NCI-H748 treated with DMSO at 0.1 percent for 48 hours (cell line): ENCODE data around the gene CCDC32.

Source experiments
- DNase-seq: peaks from one replicate; lab custom pipeline; 2025; lab: John Stamatoyannopoulos, UW

The CCDC32 gene

DNA sequence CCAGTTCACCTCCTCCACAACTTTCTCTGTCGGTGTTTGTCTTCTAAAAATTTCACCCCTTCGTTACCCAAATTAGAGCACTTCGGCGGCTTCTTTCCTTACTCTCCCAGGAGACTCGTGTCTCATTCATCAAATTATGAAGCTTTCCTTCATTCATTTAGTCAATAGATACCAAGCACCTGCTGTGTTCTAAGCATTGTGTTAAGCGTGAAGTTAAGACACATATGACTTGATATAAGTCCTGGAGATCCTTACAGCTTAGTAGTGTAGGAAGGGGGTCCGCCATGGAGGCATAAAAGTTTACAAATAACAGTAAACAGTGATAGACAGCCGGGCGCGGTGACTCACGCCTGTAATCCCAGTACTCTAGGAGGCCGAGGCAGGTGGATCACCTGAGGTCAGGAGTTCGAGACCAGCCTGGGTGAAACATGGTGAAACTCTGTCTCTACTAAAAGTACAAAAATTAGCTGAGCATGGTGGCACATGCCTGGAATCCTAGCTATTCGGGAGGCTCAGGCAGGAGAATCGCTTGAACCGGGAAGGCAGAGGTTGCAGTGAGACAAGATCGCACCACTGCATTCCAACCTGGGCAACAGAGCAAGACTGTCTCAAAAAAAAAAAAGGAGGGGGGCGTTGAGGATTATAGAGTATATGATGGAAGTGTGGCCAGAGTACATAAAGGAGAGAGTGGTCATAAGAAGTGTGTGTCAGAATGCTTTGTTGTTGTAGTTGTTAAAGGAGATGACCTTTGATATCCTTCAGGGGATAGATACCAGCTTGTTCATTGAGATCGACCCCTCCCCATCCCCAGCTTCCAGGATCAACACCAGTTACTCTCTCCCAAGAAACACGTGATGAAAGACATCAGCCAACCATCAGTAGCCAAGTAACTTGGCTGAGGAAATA, 744 bp upstream of the CCDC32 start:
- DNase-seq = no peak

DNA sequence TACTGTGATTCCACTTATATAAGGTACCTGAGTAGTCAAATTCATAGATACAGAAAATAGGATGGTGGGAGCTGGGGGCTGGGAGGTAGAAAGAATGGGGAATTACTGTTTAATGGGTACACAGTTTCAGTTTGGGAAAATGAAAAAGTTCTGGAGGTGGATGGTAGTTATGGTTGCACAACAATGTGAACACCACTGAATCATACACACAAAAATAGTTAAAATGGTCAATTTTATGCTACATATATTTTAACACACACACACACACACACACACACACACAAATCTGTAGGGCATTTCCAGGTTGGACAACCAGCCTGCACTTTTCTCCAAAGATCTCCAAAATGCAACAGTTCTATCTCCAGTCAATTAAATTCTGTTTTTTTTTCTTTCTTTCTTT, 1.4 kb downstream of the CCDC32 start:
- no peak for DNase-seq

DNA sequence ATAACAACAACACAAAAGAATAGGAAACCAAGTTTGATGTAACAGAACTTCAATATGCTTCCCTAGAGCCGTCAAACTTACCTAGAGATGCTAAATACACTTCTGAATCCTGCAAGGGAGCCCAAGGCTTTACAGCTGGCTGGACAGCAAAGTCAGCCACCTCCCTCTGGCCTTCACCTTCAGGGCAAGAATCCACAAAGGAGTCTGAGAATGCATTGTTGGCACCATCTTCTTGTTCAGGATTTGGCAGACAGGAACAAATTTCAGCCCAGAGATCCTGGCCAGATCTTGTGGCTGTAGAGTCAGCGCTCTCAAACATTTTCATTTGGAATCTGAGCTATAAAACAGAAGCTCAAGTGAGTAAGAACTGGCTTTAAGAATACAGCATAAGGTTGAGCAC, 2.2 kb downstream of the CCDC32 start:
- no peak for DNase-seq

DNA sequence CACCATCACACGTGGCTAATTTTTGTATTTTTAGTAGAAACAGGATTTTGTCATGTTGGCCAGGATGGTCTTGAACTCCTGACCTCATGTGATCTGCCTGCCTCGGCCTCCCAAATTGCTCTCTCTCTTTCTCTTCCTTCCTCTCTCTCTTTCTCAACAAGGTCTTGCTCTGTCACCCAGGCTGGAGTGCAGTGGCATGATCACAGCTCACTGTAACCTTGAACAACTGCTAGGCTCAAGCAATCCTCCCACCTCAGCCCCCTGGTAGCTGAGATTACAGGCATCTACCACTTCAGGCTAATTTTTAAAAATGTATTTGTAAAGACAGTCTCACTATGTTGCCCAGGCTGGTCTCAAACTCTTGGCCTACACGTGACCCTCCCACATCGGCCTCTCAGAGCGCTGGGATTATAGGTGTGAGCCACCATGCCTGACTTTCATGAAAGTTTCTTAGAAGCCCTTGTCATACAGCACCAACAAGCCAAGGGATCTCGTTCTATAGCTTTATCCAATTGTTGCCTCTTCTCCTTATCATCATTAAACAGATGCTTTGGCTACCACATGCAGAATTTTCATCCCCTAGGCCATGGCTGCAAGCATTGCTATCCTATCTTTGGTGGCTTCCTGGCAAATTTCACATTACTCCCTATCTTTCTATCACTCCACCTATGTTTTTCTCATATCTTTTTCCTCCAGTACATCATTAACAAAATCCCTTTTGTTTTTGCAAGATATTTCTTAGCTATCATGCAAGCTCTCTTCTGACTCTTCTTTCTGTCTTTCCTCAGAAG, 5.7 kb downstream of the CCDC32 start:
- DNase-seq = no peak

DNA sequence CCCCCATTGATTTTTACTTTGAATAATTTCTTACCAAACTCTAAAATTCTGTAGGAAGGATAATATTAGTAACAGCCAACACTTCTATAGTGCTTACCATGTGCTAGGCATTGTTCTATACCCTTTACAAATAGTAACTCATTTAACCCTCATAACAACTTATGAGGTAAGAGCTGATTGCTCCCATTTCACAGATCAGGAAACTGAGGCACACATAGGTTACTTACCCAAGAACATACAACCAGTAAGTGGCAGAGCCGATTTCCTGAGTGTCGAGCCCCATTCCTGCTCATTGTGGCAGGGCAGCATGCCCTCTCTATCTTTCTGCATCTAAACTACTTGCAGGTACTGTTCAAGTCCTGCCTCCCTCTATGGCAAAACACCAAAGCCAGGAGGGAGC, 9.0 kb downstream of the CCDC32 start:
- no peak for DNase-seq

DNA sequence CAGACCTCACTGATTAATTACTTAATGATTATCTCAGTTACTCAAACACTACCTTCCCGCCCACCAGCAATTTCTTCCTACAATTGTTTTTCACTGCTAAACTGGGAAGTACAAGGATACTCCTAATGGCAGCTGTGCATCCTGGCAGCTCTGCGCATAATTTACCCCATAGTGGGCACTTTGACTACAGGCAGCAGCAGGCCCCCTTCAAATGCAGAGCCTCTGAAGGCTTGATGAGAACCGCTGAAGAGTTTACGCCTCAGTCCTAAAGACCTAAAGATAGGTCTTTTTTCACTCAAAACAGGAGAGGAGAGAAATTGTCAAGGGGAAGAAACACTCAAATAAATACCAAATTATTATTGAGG, 10.7 kb downstream of the CCDC32 start:
- no peak for DNase-seq

DNA sequence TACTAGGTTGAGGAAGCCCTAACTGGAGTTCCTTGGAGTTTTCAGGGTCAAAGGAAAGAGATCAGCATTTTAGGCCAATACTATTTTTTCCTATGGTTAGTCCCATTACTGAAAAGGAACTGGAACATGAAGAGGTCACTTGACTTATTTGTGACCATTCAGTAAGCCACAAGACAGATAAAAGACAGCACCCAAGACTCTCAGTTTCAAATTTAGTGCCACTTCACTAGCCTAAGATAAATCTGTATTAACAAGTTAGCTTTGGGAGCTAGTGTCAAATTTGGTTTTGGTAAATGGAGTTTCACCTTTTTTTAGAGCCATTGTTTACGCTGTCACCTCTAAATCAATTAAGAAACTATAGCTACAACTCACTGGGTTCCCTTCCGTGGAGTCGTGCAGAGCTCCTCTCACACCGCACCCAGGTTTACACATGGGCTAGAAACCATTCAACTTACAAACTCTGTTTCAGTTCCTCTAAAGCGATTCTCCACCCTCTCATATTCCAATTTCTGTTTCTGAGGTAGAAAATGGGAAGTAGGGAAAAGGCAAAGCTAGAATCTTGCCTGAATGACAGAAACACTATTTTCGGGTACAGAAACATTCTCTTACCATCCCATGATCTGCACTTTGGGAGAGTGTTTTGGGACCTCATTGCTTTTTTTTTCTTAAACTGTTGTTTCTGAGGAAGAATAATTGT, 14.4 kb downstream of the CCDC32 start:
- DNase-seq = no peak

DNA sequence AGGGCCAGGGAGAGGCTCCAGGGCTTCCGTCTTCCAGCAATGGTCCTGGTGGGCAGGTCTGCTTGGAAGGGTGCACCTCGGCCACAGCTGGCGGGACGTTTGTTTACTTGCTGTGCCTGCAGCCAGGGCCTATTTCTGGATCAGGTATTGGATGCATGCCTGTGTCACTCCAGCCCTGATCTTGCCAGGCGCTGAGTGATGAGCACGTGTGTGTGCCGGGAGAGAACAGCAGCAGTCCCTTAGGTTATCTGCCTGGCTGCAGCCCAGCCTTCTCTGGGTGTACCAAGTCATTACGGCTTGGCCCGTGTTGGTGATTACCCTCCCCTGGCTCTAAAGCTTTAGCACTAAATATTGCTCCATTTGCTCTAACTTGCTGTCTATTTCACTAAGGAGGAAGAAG, 14.9 kb downstream of the CCDC32 start:
- DNase-seq = no peak

DNA sequence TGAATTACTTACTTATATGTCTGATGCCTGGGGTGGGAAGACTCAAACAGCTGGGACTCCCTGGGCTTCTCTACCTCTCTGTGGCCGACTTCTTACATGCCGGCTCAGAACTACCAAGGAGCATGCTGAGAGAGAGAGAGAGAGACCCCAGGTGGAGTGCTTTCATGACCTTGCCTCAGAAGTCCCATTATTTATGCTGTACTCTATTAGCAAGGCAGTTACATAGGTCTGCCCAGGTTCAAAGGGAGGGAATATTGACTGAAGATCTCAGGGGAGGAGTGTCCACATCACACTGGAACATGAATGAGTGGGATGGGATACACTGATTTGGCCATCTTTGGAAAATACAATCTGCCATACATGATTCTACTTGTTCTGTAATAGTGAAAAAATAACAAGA, 16.2 kb downstream of the CCDC32 start:
- DNase-seq = no peak

DNA sequence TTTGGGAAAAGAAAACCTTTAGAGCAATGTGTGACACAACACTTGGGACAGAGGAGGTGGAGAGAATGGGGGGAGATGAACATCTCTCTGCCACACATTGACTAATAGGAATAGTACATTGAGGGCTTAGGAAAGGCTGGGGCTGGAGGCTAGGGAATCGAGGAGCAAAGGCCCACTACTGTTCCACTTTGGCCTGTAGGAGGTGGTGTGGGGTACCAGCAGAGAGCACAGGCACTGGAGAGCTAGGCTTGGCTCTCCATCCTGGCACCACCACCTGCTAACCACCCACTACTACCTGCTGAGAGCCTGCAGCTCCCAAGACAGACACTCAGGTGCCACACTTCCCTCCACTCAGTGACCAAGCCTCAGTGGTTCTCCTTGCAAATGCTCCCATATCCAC, 19.4 kb downstream of the CCDC32 start:
- DNase-seq = no peak

DNA sequence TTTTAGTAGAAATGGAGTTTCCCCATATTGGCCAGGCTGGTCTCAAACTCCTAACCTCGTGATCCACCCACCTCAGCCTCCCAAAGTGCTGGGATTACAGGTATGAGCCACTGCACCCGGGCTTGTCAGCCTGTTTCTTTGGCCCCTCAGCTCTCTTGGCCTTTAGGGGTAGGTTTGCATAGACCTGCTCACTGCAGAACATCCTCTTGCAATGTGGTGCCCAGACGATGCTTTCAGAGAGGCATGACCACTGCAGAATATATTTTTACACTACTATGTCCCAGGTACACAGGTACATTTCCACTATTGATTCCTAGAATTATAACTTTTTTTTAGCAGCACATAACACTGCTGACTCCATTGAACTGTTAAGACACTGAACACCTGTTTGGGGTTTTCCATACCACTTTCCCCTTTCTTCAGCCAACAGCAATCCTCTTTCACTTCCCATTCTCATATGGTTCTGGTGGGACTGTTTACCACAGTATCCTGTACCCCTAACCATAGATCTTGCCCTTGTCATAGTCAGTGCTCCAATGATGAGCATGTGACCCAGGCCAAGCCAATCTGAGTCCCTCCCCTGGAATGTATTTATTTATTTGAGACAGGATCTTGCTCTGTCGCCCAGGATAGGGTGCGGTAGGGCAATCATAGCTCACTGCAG, 21.1 kb downstream of the CCDC32 start:
- no peak for DNase-seq

DNA sequence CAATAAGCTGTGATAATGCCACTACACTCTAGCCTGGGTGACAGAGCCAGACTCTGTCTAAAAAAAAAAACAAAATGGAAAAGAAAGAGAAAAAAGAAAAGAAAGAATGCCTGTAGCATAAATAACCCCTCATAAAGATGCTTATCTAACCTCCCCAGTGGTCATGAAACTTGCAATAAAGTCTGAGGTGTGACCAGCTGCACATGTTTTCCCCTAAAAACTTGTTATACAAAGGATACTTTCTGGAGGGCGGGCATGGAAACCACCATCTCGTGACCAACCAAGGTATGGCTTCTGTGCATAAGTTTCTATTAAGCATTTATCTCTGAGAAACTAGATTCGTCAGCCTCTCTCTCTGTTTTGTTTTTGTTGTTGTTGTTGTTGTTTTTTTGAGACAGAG, 21.8 kb downstream of the CCDC32 start:
- DNase-seq = no peak

DNA sequence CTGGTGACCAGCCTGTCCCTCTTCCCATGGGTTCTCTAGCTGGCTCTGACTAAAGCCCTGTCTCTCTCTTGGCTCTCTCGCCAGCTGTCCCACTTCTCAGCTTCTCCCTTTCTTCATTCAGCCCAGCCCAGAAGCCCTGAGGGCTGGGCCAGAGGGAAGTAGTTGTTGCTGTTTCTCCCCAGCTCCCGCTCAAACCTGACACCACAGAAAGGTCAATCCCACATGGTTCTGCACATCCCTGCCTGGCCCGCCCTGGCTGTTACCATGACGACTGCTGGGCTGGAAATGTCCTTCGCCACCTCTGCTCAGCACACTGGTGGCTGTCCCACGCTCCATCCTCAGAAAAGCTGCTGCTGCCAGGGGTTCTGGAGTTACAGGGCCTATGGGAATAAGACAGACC, 25.9 kb downstream of the CCDC32 start:
- no peak for DNase-seq

DNA sequence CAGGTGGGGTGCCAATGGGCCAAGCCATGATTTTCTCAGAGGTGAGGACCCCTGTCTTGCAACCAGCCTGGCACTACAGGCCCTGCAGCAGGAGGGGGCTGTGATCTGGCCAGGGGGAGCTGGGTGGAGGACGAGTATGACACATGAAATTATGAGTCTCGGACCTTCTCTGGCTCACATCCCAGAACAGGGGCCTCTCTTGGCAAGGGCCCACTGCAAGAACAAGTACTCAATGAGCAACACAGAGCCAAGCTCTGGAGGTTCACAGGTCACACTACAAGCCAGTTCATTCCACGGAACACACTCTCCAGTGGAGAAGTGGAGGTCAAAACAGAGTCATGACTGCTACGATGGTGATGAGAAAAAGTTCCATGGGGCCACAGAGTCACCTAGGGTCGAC, 28.3 kb downstream of the CCDC32 start:
- DNase-seq = no peak

DNA sequence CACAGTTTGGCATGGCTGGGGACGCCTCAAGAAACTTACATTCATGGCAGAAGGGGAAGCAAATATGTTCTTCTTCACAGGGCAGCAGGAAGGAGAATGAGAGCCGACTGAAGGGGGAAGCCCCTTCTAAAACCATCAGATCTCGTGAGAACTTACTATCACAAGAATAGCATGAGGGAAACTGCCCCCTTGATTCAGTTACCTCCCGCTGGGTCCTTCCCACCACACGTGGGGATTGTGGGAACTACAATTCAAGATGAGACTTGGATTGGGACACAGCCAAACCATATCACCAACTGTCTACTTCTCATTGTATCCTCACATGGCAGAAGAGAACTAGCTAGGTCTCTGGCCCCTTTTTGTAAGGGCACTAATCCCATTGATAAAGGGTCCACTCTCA, 30.5 kb downstream of the CCDC32 start:
- DNase-seq = no peak

DNA sequence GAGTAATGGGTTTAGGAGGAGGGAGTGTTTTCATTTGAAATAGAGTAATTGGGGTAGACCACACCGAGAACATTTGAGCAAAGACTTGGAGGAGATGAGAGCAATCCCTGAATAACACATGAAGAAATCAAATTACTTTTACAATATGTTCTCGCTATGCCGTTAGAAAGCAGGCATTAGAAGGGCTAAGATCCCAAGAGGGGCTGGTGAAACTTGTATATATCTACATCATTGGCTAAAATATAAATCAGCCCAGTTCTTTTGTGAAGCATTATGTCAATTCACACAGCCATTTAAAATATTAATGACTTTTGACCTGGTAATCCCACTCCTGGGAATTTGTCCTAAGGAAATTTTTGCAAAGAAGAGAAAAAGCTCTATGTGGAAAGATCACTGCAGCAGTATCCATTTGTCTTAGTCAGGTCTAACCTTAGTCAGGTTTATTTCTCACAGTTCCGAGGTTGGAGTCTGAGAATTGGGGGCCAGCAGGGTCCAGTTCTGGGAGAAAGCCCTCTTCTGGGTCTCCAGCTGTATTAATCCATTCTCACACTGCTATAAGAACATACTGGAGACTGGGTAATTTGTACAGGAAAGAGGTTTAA, 31.0 kb downstream of the CCDC32 start:
- no peak for DNase-seq

DNA sequence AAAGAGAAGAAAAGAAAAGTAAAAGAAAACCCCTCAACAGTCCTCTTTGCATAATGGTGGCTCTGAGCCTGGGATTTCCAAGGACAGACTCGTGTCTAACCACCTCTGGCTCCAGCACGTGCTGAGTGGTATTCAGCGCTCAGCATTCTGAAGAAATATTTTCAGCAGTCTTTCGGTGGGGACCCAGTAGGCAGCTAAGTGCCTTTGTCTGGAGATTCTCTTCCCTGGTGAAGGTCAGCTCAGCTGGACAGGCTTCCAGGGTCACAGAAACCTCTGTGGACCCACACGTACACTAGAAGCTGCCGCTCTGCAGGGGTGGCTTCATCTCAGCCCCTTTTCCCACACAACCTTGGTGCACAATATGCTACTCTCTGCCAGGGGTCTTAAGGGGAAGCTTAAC, 36.0 kb downstream of the CCDC32 start:
- DNase-seq = no peak

DNA sequence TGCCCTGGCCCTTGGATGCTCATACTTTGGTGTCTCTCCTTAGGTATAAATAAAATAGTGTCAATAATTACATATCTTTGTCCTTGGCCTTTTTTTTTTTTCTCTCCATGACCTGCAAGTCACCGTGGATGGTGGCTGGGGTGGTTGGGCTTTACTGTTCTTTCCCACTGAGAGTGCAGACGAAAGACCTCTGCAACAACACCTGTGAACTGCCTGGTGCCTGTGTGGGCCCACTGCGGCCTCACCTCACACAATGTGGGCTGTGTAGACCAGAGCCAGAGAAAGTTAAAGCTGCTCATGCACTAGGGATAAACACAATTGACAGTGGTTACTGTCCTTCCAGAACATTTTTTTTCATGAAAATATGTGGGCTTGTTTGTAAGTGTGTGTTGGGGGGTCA, 39.0 kb downstream of the CCDC32 start:
- no peak for DNase-seq

DNA sequence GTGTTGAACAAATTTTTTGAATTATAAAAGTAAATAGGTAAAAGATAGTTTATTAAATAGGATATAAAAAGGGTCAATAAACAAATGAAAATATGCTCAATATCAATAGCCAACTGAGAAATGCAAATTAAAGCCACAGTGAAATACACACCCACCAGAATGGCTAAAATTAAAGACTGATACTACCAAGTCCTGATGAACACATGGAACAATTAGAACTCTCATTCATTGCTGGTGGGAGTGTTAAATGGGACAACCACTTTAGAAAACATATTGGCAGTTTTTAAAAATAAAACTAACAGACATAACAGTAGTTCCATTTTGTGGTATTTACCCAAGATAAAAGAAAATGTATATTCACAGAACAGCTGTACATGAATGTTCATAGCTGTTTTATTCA, 41.2 kb downstream of the CCDC32 start:
- no peak for DNase-seq

DNA sequence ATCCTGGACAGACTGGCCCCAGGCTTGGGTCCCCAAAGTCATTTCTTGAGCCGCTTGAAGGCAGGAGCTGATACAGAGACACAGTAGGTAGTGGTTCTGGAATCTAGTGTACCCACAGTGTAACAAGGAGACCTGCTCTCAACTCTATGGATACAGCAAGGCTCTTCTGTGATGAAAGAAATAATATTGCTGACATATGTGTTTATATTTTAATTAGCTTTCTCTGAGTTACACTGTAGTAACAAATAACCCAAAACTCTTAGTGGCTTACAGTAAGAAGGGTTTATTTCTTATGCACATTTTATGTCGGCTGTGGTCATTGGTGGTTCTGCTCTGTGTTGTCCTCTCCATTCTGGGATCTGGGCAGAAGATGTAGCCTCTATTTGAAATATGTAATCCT, 48.5 kb downstream of the CCDC32 start:
- no peak for DNase-seq

DNA sequence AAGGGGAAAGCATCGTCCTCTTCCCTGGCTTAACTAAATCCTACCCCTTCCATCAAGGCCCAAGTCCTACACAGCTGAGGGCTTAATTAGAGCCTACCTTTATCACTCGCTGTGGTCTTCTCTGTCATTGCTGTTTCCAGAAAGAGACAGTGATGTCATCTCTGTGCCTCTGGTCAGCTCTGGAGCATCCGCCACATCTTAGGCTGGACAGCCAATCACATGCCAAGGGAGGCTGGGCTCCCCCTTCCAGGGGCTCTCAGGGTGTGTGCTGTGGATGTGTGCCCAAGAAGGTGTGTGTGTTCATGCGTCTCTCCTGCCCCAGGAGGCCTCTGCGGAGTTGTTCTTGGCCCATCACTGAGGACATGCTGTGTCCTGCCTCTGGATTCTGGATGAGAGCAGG, 51.2 kb downstream of the CCDC32 start:
- DNase-seq = no peak

DNA sequence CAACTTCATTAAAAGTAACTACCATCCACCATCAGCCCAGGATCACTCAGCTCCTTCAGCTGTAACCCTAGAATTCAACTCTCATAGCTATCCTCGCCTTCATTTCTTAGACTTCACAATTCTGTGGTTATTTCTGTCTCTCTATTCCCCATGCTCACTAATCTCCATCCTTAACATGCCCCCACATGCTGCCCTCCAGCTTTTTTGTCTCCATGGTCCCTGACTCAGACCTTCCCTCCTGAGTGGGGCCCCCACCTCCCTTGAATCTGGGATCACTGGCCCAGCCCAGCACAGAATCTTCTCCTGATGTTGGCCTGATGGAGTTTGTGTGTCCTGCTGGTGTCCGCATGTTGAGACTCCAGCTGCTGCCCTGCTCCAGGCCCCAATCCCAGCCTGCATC, 52.4 kb downstream of the CCDC32 start:
- DNase-seq = no peak
